Choroid plexus epithelial cell (primary cell): ENCODE results near the gene SMARCAD1.
"Not testable (repeated sequence)": the region's sequence is repeated elsewhere in the genome, so short reads cannot be mapped to it uniquely, and the experiment has no call there.

ENCODE experiments used
- DNase-seq: peaks from one replicate; pipeline ENCODE4 v3.0.0-alpha.2; 2010; ENCODE audit warnings: low read depth
- H3K4me3 ChIP-seq: 2 replicates; pipeline ENCODE4 v1.5.1; 2011; ENCODE audit warnings: low read depth, mild to moderate bottlenecking, control low read depth, low read length, moderate library complexity
- TF ChIP-seq, protein P1 (sequence below): conservative IDR thresholded peaks from 2 replicates; pipeline ENCODE4 v1.5.1; 2011; ENCODE audit warnings: low read depth, mild to moderate bottlenecking, control low read depth, inconsistent platforms, low read length, moderate library complexity

Gene SMARCAD1

DNA sequence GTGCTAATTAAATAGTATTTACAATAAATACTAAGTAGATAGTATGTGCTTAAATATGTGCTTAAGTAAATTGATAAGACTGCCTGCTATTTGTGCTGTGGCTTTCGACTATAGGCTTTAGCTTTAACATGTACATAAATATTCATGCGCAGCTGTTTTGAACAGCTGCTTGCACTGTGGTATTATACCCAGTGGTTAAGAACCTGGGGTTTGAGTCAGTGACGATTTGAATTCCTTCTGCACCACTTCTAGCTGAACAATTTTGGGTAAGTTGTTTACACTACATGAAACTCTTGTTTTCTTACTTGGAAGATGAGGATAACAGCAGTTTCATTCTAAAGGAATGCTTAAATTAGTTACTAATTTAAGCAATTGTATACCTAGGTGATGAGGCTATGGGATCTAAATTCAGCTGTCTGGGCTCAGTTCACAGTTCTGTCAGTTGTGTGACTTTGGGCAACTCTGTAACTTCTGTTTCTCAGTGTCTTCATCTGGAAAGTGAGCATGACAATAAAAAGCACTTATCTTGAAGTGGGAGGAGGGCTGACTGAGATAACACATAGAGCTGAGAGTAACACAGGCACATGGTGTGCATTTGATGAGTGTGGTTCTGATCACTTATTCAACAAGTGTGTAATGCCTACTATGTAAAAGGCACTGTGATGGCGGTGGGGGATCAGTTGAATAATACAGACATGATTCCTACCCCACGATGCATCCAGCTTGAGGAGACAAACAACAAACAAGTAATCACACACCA, 98.0 kb downstream of the SMARCAD1 start:
- TF ChIP-seq, protein P1, sequence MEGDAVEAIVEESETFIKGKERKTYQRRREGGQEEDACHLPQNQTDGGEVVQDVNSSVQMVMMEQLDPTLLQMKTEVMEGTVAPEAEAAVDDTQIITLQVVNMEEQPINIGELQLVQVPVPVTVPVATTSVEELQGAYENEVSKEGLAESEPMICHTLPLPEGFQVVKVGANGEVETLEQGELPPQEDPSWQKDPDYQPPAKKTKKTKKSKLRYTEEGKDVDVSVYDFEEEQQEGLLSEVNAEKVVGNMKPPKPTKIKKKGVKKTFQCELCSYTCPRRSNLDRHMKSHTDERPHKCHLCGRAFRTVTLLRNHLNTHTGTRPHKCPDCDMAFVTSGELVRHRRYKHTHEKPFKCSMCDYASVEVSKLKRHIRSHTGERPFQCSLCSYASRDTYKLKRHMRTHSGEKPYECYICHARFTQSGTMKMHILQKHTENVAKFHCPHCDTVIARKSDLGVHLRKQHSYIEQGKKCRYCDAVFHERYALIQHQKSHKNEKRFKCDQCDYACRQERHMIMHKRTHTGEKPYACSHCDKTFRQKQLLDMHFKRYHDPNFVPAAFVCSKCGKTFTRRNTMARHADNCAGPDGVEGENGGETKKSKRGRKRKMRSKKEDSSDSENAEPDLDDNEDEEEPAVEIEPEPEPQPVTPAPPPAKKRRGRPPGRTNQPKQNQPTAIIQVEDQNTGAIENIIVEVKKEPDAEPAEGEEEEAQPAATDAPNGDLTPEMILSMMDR = no peak
- H3K4me3 ChIP-seq = no peak overlapping the region
- DNase-seq = no peak

DNA sequence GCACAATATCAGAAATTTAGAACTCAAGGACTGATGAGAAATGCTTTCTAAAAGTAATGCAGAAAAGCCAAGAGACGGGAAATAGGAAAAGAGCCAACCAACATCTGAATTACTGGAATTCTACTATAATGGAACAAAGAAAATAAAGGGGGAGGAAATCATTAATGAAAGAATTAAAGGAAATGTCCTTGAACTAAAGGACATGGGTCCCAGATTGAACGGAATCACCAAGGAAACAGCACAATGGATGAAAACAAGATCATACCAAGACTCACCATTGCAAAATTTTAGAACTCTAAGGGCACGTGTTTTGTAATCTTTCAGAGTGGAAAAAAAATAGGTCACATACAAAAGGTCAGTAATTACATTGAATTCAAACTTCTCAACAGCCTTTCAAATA, 99.0 kb downstream of the SMARCAD1 start:
- DNase-seq = peak; percentile 48
- TF ChIP-seq, protein P1 = no peak
- H3K4me3 ChIP-seq = no peak overlapping the region

DNA sequence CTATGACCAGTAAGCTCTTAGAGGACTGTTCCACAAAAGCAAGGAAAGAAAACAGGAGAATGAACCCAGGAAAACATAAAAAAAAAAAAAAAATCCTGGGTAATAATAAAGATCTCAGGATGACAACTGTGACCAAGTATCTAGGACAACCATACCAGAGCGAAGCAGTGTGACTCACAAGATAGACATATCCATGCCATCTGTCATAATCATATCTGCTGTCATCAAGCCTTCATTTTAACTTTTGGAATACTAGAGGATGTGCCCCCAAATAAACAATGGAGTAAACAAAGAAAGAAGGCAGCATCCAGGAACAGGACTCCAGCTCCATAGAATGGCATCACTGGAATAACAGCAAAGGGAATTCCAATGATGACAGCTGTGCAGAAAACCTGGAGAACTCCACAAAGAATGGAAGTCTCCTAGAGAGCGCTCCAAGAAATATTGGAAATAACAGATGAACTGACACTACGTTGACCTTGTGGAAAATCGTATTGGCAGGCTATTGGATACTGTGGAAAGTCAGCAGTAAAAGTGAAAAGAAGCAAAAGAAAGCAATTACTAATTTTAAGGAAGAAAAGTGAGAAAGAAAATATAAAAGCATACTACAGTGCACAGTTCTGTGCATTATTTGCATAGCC, 99.7 kb downstream of the SMARCAD1 start:
- TF ChIP-seq, protein P1 = no peak
- no peak for DNase-seq

DNA sequence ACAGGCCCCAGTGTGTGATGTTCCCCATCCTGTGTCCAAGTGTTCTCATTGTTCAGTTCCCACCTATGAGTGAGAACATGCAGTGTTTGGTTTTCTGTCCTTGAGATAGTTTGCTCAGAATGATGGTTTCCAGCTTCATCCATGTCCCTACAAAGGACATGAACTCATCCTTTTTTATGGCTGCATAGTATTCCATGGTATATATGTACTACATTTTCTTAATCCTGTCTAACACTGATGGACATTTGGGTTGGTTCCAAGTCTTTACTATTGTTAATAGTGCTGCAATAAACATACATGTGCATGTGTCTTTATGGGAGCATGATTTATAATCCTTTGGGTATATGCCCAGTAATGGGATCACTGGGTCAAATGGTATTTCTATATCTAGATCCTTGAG, 112.3 kb downstream of the SMARCAD1 start:
- DNase-seq = not testable (repeated sequence)

More for the DNA sequence above, 99.7 kb downstream of the SMARCAD1 start:
- no peak overlapping the region for H3K4me3 ChIP-seq

DNA sequence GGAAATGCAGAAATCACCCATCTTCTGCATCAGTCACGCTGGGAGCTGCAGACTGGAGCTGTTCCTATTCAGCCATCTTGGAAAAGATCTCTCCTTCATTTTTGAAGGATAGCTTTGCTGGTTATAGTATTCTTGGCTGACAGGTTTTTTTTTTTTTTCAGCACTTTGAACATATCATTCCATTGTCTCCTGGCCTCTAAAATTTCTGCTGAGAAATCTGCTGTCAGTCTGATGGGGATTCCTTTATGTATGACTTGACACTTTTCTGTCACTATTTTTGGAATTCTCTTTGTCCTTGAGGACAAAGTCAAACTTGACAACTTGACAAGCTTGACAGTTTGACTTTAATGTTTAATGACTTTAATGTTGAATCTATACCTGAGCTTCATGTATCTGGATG, 118.2 kb downstream of the SMARCAD1 start:
- no peak for DNase-seq
- H3K4me3 ChIP-seq = no peak overlapping the region
- TF ChIP-seq, protein P1 = no peak

More for the DNA sequence above, 112.3 kb downstream of the SMARCAD1 start:
- not testable (repeated sequence) for H3K4me3 ChIP-seq

DNA sequence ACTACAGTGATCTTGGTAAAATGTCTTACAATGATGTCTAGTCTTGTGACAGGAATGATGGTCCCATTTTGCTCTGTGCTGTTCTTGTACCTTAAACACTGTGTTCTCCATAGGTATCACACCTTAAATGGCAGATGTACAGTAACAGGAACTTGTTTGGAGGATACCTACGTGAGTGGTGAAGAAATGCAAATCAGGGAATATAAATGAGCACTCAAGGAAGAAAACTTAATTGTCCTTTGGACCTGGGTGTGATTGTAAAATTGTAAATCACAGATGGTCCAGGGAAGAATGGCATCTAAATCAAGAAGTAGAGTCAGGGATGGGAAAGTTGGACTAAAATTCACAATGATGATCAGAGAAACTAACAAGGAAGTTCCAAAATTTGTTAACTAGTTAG, 122.3 kb downstream of the SMARCAD1 start:
- H3K4me3 ChIP-seq = no peak overlapping the region
- no peak for DNase-seq
- TF ChIP-seq, protein P1 = no peak

DNA sequence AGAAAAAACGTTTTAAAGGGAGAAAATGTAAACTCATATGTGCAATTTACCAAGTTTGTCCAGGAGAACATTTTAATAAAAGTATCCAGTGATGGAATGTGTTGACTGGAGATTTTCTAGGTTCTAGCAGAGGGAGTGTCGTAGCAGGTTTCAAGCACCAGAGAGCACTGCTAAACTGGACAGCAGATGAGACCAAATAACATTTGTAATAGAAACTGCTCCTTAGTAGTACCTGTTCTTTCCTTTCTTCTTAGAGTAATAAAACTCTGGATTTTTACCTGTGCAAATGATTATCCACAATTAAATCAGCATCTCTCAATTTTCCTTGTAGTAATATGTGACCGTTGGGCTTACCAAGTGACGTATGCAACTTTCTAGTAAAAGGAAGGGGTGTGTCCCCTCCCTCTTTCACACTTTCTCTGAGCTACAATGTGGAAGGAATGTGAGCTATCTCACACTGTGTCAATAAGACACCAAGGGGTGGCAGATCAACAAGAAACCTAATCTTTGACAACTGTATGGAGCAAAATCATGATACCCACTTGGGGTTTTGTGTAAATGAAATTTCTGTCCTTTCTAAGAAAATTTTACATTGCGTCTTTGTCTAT, 125.4 kb downstream of the SMARCAD1 start:
- DNase-seq = peak; percentile 52
- no peak overlapping the region for H3K4me3 ChIP-seq
- TF ChIP-seq, protein P1 = peak; percentile 60
